Measurements from ENCODE around the gene RASSF7. TPM values are rescaled to one million over a fixed set of nuclear protein-coding genes. Genes with fewer than 3 reads are reported as not detected.

RASSF7 gene
- total and polyA plus RNA-seq, 11 donors = 1.1 to 15.5 (median 5.7) TPM

GRCh38 chr11:589798-590197, 29.0 kb downstream of the RASSF7 start:
- ATAC-seq (no peak), DNase-seq (no peak)
- TF ChIP-seq CTCF (IDR thresholded peaks at IDR 0.05) = no peak
- TF ChIP-seq POLR2A (IDR thresholded peaks at IDR 0.05) = no peak
- intact Hi-C loops (cut with DNase I) = no loop called here
- 93 to 95% (median 93%) methylated on average over 24 to 26 of the region's 26 CpGs for WGBS, 4 donors
- Histone ChIP-seq H3K27ac (no peak overlapping the region), H3K4me1 (peaks cover 0 to 16% (median 0%) of the 10 kb centered on the region in 12 donors), H3K36me3 (peaks cover 0 to 91% (median 86%) of the 10 kb centered on the region in 9 donors), H3K4me3 (no peak overlapping the region), H3K27me3 (no peaks in the 10 kb centered on the region), H3K9me3 (no peaks in the 10 kb centered on the region)

GRCh38 chr11:590997-591396, 30.2 kb downstream of the RASSF7 start:
- no peak for TF ChIP-seq CTCF (IDR thresholded peaks at IDR 0.05)
- no peak for TF ChIP-seq POLR2A (IDR thresholded peaks at IDR 0.05)

GRCh38 chr11:592501-592900, 31.7 kb downstream of the RASSF7 start:
- H3K27me3 ChIP-seq = no peaks in the 10 kb centered on the region
- H3K27ac ChIP-seq = no peak overlapping the region
- no peak for DNase-seq
- no peak overlapping the region for H3K4me3 ChIP-seq
- no peak for TF ChIP-seq POLR2A (IDR thresholded peaks at IDR 0.05)
- TF ChIP-seq CTCF (IDR thresholded peaks at IDR 0.05) = no peak
- H3K36me3 ChIP-seq = peaks cover 0 to 99% (median 95%) of the 10 kb centered on the region in 9 donors
- H3K9me3 ChIP-seq = no peaks in the 10 kb centered on the region
- intact Hi-C loops (cut with DNase I) = no loop called here
- ATAC-seq = no peak
- H3K4me1 ChIP-seq = peaks cover 0 to 8% (median 0%) of the 10 kb centered on the region in 12 donors
- 96 to 97% (median 96%) methylated on average over 22 of the region's 22 CpGs for WGBS, 4 donors

More at GRCh38 chr11:590997-591396, 30.2 kb downstream of the RASSF7 start:
- H3K27me3 ChIP-seq = no peaks in the 10 kb centered on the region
- H3K27ac ChIP-seq = no peak overlapping the region
- peaks cover 0 to 98% (median 93%) of the 10 kb centered on the region in 9 donors for H3K36me3 ChIP-seq
- ATAC-seq (no peak), DNase-seq (no peak)
- intact Hi-C loops (cut with DNase I) = no loop called here
- 74 to 80% (median 76%) methylated on average over 11 of the region's 11 CpGs for WGBS, 4 donors
- no peak overlapping the region for H3K4me3 ChIP-seq
- peaks cover 0 to 16% (median 0%) of the 10 kb centered on the region in 12 donors for H3K4me1 ChIP-seq
- no peaks in the 10 kb centered on the region for H3K9me3 ChIP-seq

- intact Hi-C loops (cut with DNase I) = no loop called here
- Histone ChIP-seq H3K4me3 (no peak overlapping the region), H3K27ac (no peak overlapping the region), H3K36me3 (peaks cover 0 to 99% (median 95%) of the 10 kb centered on the region in 9 donors), H3K27me3 (no peaks in the 10 kb centered on the region), H3K4me1 (peaks cover 0 to 4% (median 0%) of the 10 kb centered on the region in 12 donors), H3K9me3 (no peaks in the 10 kb centered on the region)
- WGBS, 4 donors = 89 to 91% (median 90%) methylated on average over 10 of the region's 10 CpGs
- no peak for ATAC-seq
- TF ChIP-seq POLR2A (IDR thresholded peaks at IDR 0.05) (no peak), CTCF (IDR thresholded peaks at IDR 0.05) (no peak)
- no peak for DNase-seq
Measured at GRCh38 chr11:592918-593317, 32.1 kb downstream of the RASSF7 start.
